Peyer's patch (tissue), 4 donors: ENCODE data around the gene PBX2. TPM values are rescaled to one million over a fixed set of nuclear protein-coding genes. Genes with fewer than 3 reads are reported as not detected.
A peak's percentile ranks its signal among the peaks of the same experiment; 100 is the strongest.
"Not testable (repeated sequence)": the region's sequence is repeated elsewhere in the genome, so short reads cannot be mapped to it uniquely, and the experiment has no call there.

Experiments used
- DNase-seq, 3 donors: peaks; one replicate each; pipeline ENCODE4 v3.0.0-alpha.2; 2017 to 2019
- H3K27ac ChIP-seq, 4 donors: fragments of 200-600 bp; sonication (generic); one replicate each; pipeline ENCODE4 v1.5.1; 2016 to 2019
- H3K27me3 ChIP-seq, 2 donors: fragments of 200-600 bp; sonication (generic); one replicate each; pipeline ENCODE4 v1.5.1; 2019
- H3K36me3 ChIP-seq, 3 donors: fragments of 200-600 bp; sonication (generic); one replicate each; pipeline ENCODE4 v1.5.1; 2016 to 2019
- H3K4me1 ChIP-seq, 4 donors: fragments of 200-600 bp; sonication (generic); one replicate each; pipeline ENCODE4 v1.5.1; 2016 to 2019
- H3K4me3 ChIP-seq, 4 donors: fragments of 200-600 bp; sonication (generic); 1 replicate in 3 of 4; 2 replicates in 1 of 4; pipeline ENCODE4 v1.5.1; 2016 to 2019; ENCODE audit warnings: mild to moderate bottlenecking in 1 of 4
- H3K9me3 ChIP-seq, 4 donors: fragments of 200-600 bp; sonication (generic); one replicate each; pipeline ENCODE4 v1.5.1; 2016 to 2019; ENCODE audit warnings: mild to moderate bottlenecking in 1 of 4
- POLR2A ChIP-seq, 2 donors: fragments of 450-650 bp; IDR thresholded peaks; one replicate each; pipeline ENCODE4 v1.5.1; 2017; ENCODE audit warnings: antibody characterized with exemption in 2 of 2, mild to moderate bottlenecking in 2 of 2, moderate library complexity in 2 of 2
- total RNA-seq, 4 donors: library from RNA; depleted of rRNA; stranded (reverse); fragments of >200 nt; gene quantifications; one replicate each; pipeline ENCODE4 v1.1.0, GENCODE V29; 2016
- TF ChIP-seq, protein P1 (sequence below), 6 experiments: fragments of 450-650 bp in 4 of 6; fragments of 200-600 bp in 2 of 6; sonication (generic) in 1 of 6; IDR thresholded peaks; one replicate each; pipeline ENCODE4 v1.5.1; 2017 to 2019; ENCODE audit warnings: antibody characterized with exemption in 6 of 6, mild to moderate bottlenecking in 3 of 6, moderate library complexity in 1 of 6

PBX2 gene
- total RNA-seq, 4 donors from 2014 or later = 33.3 to 74.3 (median 64.4) TPM

DNA sequence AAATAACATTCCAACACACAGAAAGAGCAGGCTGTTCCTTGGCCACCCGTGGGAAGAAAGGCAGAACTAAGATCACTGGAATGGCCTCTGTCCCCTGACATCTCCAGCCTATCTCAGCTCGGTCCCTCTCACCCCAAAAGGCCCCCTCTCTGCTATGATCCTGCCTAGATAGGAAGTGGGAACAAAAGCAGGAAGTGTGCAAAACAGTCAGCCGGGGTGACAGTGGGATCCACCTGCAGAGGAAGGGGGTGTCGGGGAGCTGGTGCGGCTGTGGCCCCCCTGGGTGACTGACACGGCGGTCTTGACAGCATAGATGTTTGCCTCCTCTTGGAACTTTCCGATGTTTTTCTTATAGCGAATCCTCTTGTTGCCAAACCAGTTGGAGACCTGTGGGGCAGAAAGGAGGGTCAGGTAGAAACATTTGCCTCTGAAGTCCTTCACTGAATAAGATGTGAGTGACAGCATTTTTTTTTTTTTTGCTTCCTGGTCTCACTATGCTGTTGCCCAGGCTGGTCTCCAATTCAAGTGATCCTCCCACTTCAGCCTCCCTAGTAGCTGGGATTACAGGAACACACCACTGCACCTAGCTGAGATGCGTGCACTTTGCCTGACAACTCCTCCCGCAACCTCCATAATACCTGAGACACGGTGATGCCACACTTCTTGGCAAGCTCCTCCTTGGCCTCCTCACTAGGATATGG lies 2.8 kb downstream of the PBX2 start:
- Histone ChIP-seq H3K27ac (peak overlapping the region; percentile 55 to 98 (median 86)), H3K4me3 (no peak overlapping the region), H3K4me1 (peaks cover 0 to 50% (median 6%) of the 10 kb centered on the region in 4 donors), H3K36me3 (peaks cover 0 to 40% (median 0%) of the 10 kb centered on the region in 3 donors), H3K9me3 (no peaks in the 10 kb centered on the region), H3K27me3 (no peaks in the 10 kb centered on the region)
- no peak for TF ChIP-seq POLR2A (IDR thresholded peaks at IDR 0.05)
- TF ChIP-seq, protein P1, sequence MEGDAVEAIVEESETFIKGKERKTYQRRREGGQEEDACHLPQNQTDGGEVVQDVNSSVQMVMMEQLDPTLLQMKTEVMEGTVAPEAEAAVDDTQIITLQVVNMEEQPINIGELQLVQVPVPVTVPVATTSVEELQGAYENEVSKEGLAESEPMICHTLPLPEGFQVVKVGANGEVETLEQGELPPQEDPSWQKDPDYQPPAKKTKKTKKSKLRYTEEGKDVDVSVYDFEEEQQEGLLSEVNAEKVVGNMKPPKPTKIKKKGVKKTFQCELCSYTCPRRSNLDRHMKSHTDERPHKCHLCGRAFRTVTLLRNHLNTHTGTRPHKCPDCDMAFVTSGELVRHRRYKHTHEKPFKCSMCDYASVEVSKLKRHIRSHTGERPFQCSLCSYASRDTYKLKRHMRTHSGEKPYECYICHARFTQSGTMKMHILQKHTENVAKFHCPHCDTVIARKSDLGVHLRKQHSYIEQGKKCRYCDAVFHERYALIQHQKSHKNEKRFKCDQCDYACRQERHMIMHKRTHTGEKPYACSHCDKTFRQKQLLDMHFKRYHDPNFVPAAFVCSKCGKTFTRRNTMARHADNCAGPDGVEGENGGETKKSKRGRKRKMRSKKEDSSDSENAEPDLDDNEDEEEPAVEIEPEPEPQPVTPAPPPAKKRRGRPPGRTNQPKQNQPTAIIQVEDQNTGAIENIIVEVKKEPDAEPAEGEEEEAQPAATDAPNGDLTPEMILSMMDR (IDR thresholded peaks at IDR 0.05) = no peak
- peak in 1 of 3 donors; percentile 25 for DNase-seq

DNA sequence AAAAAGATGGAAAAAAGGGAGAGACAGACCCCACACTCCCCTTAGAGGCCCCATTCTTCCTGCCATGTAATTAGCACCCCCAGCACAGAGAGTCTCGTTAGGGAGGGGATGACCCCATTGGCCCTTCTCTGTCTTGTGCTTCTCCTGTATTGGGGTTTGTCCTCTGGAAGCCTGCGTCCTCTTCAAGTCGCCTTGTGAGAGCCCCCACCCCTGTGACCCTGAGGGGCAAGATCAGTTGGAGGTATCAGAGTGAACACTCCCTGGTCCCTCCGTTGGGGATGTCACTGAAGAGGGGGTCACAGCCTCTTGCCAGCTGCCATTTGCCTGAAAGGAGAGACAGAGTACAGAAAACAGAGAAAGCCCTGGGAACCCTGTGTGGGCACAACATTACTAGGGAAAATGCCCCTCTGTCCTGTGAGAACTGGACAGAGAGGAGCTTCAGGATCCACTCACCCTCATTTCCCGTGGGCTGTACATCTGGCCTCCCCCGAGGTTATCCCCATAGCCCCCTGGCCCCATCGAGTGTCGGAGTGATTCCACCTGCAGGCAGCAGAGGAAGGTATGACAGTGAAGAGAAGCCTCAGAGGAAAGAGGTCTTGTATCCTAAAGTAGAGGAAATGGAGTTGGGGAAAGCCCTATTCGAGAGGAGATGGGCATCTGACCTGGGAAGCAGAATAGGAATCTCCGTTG lies 3.7 kb downstream of the PBX2 start:
- Histone ChIP-seq H3K27ac (peak overlapping the region; percentile 55 to 98 (median 66)), H3K4me1 (peaks cover 0 to 47% (median 5%) of the 10 kb centered on the region in 4 donors), H3K36me3 (peaks cover 0 to 49% (median 0%) of the 10 kb centered on the region in 3 donors)
- not testable (repeated sequence) for H3K27me3 ChIP-seq, H3K4me3 ChIP-seq, H3K9me3 ChIP-seq
- DNase-seq = peak in 1 of 3 donors; percentile 20

DNA sequence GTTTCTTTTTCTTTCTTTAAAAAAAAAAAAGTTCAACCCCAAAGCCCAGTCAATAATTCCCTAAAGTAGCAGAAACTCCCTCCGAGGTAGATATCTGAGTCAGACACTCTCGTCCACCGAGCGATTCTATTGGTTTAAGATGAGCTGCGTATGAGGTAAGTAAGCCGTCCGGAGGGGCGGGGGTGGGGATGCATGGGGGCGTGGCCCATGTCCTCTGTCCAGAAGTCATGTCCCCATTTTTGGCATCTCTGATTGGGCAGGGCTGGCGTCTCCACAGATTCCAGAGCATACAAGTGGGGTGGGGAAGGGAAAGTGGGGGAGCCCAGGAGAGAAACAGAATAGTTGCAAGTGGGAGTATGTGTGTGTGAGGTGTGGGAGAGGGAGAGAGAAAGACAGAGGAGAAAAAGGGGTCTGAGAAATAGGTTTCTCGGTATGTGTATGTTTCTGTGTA lies 4.3 kb downstream of the PBX2 start:
- not testable (repeated sequence) for H3K27me3 ChIP-seq, H3K9me3 ChIP-seq, H3K4me3 ChIP-seq
- H3K27ac ChIP-seq = peak overlapping the region; percentile 55 to 98 (median 66)
- DNase-seq = peak; percentile 70 to 88 (median 75)
- peaks cover 0 to 46% (median 4%) of the 10 kb centered on the region in 4 donors for H3K4me1 ChIP-seq
- H3K36me3 ChIP-seq = peaks cover 0 to 54% (median 0%) of the 10 kb centered on the region in 3 donors

DNA sequence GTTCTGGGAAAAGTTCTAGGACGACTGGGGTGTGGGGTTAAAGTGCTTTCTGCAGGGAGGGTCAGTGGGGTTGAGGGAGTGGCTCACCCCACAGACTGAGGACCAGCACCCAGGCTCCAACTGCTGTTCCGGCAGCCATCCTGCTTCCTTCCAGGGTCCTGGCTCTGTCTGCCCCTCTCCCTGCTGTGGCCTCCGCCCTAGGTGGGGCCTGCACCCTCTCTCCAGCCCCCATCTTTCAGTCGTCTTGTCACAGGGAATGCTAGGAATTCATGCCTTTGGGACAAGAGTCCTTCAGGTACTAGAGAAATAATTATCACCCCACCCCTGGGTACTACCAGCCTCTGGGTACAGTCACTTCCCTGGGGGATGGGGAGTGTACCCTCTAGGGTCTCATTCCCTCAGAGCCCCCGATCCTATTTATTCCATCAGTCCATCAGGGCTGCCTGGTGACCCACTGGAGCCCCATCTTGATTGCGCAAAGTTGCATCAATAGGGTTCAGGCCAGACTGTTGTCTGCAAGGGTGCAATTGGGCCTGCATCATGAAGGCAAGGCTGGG lies 5.8 kb downstream of the PBX2 start, which contains the start of gene AGER:
Gene AGER, minus strand, starts transcription at position 170 of the 557 bp plus-strand sequence. Its CDS starts 31 bp downstream, at position 139.
- no peaks in the 10 kb centered on the region for H3K27me3 ChIP-seq
- peak in 1 of 3 donors; percentile 44 for DNase-seq
- H3K9me3 ChIP-seq = no peaks in the 10 kb centered on the region
- H3K27ac ChIP-seq = peak within 1 kb of the TSS in 3 of 4 donors; percentile 2 to 42 (median 11)
- peaks cover 0 to 66% (median 0%) of the 10 kb centered on the region in 3 donors for H3K36me3 ChIP-seq
- H3K4me3 ChIP-seq = no peak within 1 kb of the TSS
- peaks cover 0 to 54% (median 6%) of the 10 kb centered on the region in 4 donors for H3K4me1 ChIP-seq
- TF ChIP-seq, protein P1 (IDR thresholded peaks at IDR 0.05) = no peak
- no peak for TF ChIP-seq POLR2A (IDR thresholded peaks at IDR 0.05)

DNA sequence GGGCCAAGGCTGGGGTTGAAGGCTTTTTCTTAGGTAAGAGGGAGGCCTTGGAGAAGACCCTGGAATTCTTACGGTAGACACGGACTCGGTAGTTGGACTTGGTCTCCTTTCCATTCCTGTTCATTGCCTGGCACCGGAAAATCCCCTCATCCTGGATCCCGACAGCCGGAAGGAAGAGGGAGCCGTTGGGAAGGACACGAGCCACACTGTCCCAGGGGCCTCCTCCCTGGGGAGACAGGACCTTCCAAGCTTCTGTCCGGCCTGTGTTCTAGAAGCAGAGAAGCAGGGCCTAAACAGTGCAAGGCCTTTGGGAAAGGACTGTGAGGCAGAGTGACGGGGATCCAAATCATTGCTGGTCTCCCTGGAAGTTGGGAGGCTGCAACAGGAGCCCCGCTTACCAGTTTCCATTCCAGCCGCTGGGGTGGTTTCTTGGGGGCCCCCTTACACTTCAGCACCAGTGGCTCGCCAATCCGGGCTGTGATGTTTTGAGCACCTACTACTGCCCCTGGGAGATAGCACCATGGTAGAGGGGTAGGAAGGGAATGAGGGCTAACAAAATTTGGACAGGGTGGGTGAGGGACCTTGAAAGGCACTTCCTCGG lies 6.4 kb downstream of the PBX2 start:
- Histone ChIP-seq H3K9me3 (no peaks in the 10 kb centered on the region), H3K27me3 (no peaks in the 10 kb centered on the region), H3K36me3 (peaks cover 0 to 66% (median 0%) of the 10 kb centered on the region in 3 donors), H3K4me3 (no peak overlapping the region), H3K4me1 (peaks cover 0 to 52% (median 7%) of the 10 kb centered on the region in 4 donors), H3K27ac (peak overlapping the region in 1 of 4 donors; percentile 2)
- DNase-seq = peak in 1 of 3 donors; percentile 44
- TF ChIP-seq, protein P1 (IDR thresholded peaks at IDR 0.05) = no peak
- TF ChIP-seq POLR2A (IDR thresholded peaks at IDR 0.05) = no peak

DNA sequence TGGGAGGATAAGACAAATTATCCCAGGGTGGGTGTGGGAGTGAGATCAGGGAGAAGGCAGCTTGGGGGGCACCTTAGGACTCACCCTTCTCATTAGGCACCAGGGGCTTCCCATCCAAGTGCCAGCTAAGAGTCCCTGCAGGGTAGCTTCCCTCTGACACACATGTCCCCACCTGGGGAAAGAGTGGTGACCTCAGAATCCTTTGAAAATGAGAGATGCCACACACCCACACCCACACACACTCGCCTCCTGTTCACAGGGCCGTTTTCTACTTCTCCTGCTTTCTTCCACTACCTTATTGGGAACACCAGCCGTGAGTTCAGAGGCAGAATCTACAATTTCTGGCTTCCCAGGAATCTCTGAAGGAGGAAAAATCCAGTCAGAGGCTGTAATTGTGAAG lies 7.0 kb downstream of the PBX2 start:
- no peak for DNase-seq
- Histone ChIP-seq H3K36me3 (peaks cover 0 to 66% (median 0%) of the 10 kb centered on the region in 3 donors), H3K27me3 (no peaks in the 10 kb centered on the region), H3K4me1 (peaks cover 0 to 46% (median 6%) of the 10 kb centered on the region in 4 donors), H3K4me3 (no peak overlapping the region), H3K27ac (peak overlapping the region in 1 of 4 donors; percentile 2), H3K9me3 (no peaks in the 10 kb centered on the region)
- TF ChIP-seq, protein P1 (IDR thresholded peaks at IDR 0.05) = no peak
- no peak for TF ChIP-seq POLR2A (IDR thresholded peaks at IDR 0.05)
